DND-41 (cell line): ENCODE data around the gene STK4.

Source experiments
- EZH2 ChIP-seq: IDR thresholded peaks from 3 replicates; pipeline ENCODE4 v1.6.1; 2012; ENCODE audit warnings: borderline replicate concordance, low read depth, mild to moderate bottlenecking, moderate library complexity, low read length, inconsistent platforms; ENCODE audit not compliant: severe bottlenecking
- TF ChIP-seq, protein P1 (sequence below): IDR thresholded peaks from 2 replicates; pipeline ENCODE4 v1.5.1; 2012; ENCODE audit warnings: borderline replicate concordance, low read length, moderate library complexity, mild to moderate bottlenecking; ENCODE audit not compliant: poor library complexity, severe bottlenecking; ENCODE audit errors: extremely low read depth

DNA sequence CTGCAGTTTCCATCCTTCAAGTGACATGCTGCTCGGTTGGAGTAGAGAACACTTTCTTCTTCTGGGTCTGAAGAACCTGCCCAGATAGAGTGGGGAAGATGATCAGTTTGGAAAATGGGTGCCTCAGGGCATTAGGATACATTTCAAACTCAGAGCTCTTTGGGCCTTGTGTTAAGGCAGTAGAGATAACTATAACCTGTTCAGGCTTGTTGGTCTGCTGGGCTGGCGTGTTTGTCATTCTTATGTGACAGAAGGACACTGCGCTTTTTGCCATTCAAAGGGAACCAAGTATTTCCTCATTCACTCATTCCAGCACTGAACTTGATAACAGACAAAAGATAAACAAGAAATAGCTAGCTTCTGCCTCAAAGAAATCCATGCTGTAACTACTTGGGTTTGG is 9.9 kb upstream of the STK4 start:
- TF ChIP-seq, protein P1, sequence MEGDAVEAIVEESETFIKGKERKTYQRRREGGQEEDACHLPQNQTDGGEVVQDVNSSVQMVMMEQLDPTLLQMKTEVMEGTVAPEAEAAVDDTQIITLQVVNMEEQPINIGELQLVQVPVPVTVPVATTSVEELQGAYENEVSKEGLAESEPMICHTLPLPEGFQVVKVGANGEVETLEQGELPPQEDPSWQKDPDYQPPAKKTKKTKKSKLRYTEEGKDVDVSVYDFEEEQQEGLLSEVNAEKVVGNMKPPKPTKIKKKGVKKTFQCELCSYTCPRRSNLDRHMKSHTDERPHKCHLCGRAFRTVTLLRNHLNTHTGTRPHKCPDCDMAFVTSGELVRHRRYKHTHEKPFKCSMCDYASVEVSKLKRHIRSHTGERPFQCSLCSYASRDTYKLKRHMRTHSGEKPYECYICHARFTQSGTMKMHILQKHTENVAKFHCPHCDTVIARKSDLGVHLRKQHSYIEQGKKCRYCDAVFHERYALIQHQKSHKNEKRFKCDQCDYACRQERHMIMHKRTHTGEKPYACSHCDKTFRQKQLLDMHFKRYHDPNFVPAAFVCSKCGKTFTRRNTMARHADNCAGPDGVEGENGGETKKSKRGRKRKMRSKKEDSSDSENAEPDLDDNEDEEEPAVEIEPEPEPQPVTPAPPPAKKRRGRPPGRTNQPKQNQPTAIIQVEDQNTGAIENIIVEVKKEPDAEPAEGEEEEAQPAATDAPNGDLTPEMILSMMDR, result no peak
- TF ChIP-seq EZH2, result no peak
